ENCODE data around the gene COQ10A. TPM values are rescaled to one million over a fixed set of nuclear protein-coding genes. Genes with fewer than 3 reads are reported as not detected.
A peak's percentile ranks its signal among the peaks of the same experiment; 100 is the strongest.

Gene COQ10A
- total RNA-seq, 4 donors from 2014 or later, result 14.0 to 26.1 (median 22.8) TPM

DNA sequence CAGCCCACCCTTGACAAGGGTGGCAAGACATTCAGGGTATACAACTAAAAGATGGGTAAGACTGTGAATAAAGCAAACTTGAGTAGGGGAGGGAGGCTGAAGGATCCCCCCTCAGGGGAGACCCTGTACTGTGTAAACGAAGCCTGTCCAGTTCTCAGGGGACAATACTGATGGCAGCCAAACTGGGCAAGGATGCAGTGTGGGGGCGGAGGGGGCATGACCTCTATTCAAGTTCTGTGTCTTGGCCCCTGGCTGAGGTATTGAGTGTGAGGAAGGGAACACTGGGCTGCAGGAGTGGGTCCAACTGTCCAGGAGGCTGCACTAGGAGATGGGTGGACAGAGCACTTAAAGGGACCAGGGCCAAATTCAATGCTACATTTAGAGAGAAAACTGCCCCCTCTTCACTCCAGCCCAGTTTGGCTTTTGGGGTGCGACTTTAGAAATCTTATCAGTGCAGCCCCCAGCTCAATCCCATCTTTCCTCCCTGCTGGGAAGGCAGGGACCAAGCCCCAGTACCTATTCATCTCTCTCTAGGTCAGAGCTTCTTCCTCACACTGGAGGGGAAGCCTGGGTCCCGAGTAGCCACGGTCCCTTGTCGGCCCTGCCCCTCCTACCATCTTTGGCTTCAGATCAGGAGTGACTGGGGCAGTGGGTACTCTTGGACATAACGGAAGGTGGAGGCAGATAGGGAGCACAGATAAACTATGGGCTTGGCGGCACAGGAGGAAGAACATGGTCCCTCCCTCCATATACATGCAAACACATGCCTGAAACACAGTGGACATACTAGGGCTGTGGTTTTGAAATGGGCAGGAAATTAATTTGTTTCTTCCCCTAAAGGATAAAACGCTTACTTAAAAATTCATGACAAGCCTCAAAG is 25.1 kb upstream of the COQ10A start:
- H3K4me3 ChIP-seq, result no peak overlapping the region
- peaks cover 0 to 7% (median 0%) of the 10 kb centered on the region in 4 donors for H3K4me1 ChIP-seq
- H3K36me3 ChIP-seq, result peaks cover 7 to 96% (median 43%) of the 10 kb centered on the region in 3 donors
- H3K27me3 ChIP-seq, result no peaks in the 10 kb centered on the region
- WGBS, 2 donors, result 62 to 63% methylated on average over 9 of the region's 9 CpGs
- no peak overlapping the region for H3K27ac ChIP-seq
- no peak for TF ChIP-seq POLR2A (IDR thresholded peaks at IDR 0.05)
- TF ChIP-seq, protein P1, sequence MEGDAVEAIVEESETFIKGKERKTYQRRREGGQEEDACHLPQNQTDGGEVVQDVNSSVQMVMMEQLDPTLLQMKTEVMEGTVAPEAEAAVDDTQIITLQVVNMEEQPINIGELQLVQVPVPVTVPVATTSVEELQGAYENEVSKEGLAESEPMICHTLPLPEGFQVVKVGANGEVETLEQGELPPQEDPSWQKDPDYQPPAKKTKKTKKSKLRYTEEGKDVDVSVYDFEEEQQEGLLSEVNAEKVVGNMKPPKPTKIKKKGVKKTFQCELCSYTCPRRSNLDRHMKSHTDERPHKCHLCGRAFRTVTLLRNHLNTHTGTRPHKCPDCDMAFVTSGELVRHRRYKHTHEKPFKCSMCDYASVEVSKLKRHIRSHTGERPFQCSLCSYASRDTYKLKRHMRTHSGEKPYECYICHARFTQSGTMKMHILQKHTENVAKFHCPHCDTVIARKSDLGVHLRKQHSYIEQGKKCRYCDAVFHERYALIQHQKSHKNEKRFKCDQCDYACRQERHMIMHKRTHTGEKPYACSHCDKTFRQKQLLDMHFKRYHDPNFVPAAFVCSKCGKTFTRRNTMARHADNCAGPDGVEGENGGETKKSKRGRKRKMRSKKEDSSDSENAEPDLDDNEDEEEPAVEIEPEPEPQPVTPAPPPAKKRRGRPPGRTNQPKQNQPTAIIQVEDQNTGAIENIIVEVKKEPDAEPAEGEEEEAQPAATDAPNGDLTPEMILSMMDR (IDR thresholded peaks at IDR 0.05), result no peak
- no peak for TF ChIP-seq EP300 (IDR thresholded peaks at IDR 0.05)
- no peaks in the 10 kb centered on the region for H3K9me3 ChIP-seq
- DNase-seq (ENCODE audit: low spot score in 2 of 2), result no peak

DNA sequence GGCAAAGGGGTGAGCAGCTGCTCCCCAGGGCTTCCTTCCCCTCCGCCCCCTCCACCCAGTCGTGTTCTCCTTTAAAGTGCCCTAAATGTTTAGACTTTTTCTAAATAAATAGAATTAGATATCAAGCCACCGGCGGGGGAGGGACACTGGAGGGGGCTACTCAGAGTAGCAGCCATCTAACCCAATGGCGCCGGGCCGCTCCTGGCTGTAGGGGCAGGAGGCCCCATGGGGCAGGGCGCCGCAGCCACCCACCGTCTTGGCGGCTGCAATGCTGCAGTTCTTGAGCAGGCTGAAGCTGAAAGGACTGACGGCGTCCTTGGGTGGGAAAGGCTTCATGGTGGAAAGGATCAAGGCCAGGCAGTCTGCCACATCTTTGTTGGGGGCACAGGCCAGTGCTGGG is 23.8 kb upstream of the COQ10A start:
- no peak for DNase-seq (ENCODE audit: low spot score in 2 of 2)
- Histone ChIP-seq H3K27ac (peak overlapping the region in 2 of 4 donors; percentile 22 to 49), H3K27me3 (no peaks in the 10 kb centered on the region), H3K4me1 (peaks cover 0 to 7% (median 0%) of the 10 kb centered on the region in 4 donors), H3K9me3 (no peaks in the 10 kb centered on the region), H3K4me3 (no peak overlapping the region), H3K36me3 (peaks cover 7 to 99% (median 55%) of the 10 kb centered on the region in 3 donors)
- TF ChIP-seq EP300 (IDR thresholded peaks at IDR 0.05), result no peak
- TF ChIP-seq, protein P1 (IDR thresholded peaks at IDR 0.05), result no peak
- TF ChIP-seq POLR2A (IDR thresholded peaks at IDR 0.05), result no peak
- 82 to 84% methylated on average over 13 of the region's 13 CpGs for WGBS, 2 donors

DNA sequence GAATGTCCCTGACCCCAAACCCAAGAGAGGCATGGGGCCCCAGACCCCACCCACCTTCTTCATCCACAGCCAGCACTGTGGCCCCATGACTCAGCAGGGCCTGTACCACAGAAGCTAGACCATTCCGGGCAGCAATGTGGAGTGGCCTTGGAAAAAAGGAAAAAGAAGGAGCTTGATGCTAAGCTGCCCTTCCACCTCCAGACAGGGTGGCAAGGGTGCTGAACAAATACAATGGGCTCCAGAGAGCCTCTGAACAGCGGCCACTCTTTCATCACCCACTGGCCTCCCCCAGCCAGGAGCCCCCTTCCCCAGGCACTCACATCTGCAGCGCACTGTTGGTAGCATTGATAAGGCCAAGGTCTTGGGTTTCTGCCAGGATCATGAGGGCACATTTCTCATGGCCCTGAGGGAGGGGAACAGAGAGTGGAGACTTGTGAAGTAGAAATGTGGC is 23.0 kb upstream of the COQ10A start:
- DNase-seq (ENCODE audit: low spot score in 2 of 2), result no peak
- Histone ChIP-seq H3K27me3 (no peaks in the 10 kb centered on the region), H3K4me3 (no peak overlapping the region), H3K36me3 (peaks cover 7 to 100% (median 58%) of the 10 kb centered on the region in 3 donors), H3K27ac (peak overlapping the region in 2 of 4 donors; percentile 22 to 49), H3K9me3 (no peaks in the 10 kb centered on the region), H3K4me1 (peaks cover 0 to 7% (median 0%) of the 10 kb centered on the region in 4 donors)
- WGBS, 2 donors, result 45 to 72% methylated on average over 3 of the region's 3 CpGs
- TF ChIP-seq, protein P1 (IDR thresholded peaks at IDR 0.05), result no peak
- TF ChIP-seq EP300 (IDR thresholded peaks at IDR 0.05), result no peak
- TF ChIP-seq POLR2A (IDR thresholded peaks at IDR 0.05), result no peak

DNA sequence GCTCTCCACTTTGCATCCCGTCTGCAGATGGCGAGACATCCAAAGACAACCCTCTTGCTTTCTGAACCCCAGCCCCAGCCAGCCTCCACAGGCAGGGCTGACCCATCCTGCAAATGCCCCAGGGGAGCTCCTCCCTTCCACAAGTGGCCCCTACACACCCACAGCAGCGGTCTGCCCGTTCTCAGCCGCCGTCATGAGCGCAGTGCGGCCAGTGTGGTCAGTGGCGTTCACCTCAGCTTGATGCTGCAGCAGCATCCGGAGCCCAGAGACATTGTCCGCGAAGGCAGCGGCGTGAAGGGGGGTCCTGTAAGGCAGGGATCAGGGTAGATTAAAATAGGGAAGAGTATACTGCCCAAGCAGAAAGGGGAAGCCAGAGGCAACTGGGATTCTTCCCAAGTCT is 22.2 kb upstream of the COQ10A start:
- WGBS, 2 donors, result 85 to 89% methylated on average over 14 of the region's 14 CpGs
- H3K27me3 ChIP-seq, result no peaks in the 10 kb centered on the region
- no peaks in the 10 kb centered on the region for H3K9me3 ChIP-seq
- peaks cover 0 to 7% (median 0%) of the 10 kb centered on the region in 4 donors for H3K4me1 ChIP-seq
- no peak overlapping the region for H3K4me3 ChIP-seq
- H3K27ac ChIP-seq, result peak overlapping the region in 1 of 4 donors; percentile 22
- H3K36me3 ChIP-seq, result peaks cover 7 to 100% (median 59%) of the 10 kb centered on the region in 3 donors
- no peak for TF ChIP-seq POLR2A (IDR thresholded peaks at IDR 0.05)
- no peak for TF ChIP-seq EP300 (IDR thresholded peaks at IDR 0.05)
- TF ChIP-seq, protein P1 (IDR thresholded peaks at IDR 0.05), result no peak
- no peak for DNase-seq (ENCODE audit: low spot score in 2 of 2)

DNA sequence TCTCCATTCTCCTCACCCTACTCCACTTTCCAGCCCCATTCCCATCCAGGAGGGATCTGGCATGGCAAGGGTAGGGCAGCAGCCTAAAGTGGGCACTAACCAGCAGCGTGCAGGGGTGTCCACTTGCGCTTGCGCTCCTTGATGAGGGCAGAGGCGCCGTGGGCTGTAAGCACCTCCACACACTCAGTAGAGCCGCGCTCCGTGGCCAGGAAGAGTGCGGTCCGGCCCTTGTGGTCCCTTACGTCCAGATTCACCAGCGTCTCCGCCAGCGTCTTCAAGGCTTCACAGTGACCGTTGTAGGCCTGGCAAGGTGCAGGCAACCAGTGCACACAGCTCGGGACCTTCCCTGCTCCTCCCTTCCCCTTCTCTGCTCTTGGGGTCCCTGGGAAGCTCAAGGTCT is 18.8 kb upstream of the COQ10A start:
- WGBS, 2 donors, result 92 to 93% methylated on average over 15 to 16 of the region's 16 CpGs
- no peak for DNase-seq (ENCODE audit: low spot score in 2 of 2)
- no peak overlapping the region for H3K4me3 ChIP-seq
- no peaks in the 10 kb centered on the region for H3K9me3 ChIP-seq
- H3K27ac ChIP-seq, result no peak overlapping the region
- H3K27me3 ChIP-seq, result no peaks in the 10 kb centered on the region
- peaks cover 4 to 100% (median 73%) of the 10 kb centered on the region in 3 donors for H3K36me3 ChIP-seq
- H3K4me1 ChIP-seq, result peaks cover 0 to 7% (median 0%) of the 10 kb centered on the region in 4 donors
- no peak for TF ChIP-seq POLR2A (IDR thresholded peaks at IDR 0.05)
- TF ChIP-seq, protein P1 (IDR thresholded peaks at IDR 0.05), result no peak

Data from tibial nerve (tissue), 4 donors.